Heart right ventricle (tissue), 16 donors: ENCODE measurements around the gene RADIL. TPM values are rescaled to one million over a fixed set of nuclear protein-coding genes. Genes with fewer than 3 reads are reported as not detected.

Experiments
- ATAC-seq, 8 donors: fragments of 200-7000 bp; cut with Tn5 transposase; one replicate each; pipeline ENCODE4 v1.9.1; 2020; ENCODE audit warnings: mild to moderate bottlenecking in 8 of 8, moderate library complexity in 8 of 8, moderate number of reproducible peaks in 1 of 8
- DNase-seq, 2 donors: peaks; one replicate each; pipeline ENCODE4 v3.0.0-alpha.2; 2020
- H3K27ac ChIP-seq, 10 donors: fragments of 200-600 bp; sonication (generic) in 2 of 10; one replicate each; pipeline versions ENCODE4 v1.5.0 to v1.8.0; 2020 to 2022; ENCODE audit warnings: mild to moderate bottlenecking in 3 of 10
- H3K27me3 ChIP-seq, 7 donors: fragments of 200-600 bp; one replicate each; pipeline ENCODE4 v1.8.0; 2021 to 2022; ENCODE audit warnings: mild to moderate bottlenecking in 2 of 7
- H3K36me3 ChIP-seq, 9 donors: fragments of 200-600 bp; sonication (generic) in 1 of 9; one replicate each; pipeline versions ENCODE4 v1.5.0 to v1.8.0; 2020 to 2022; ENCODE audit warnings: mild to moderate bottlenecking in 2 of 9
- H3K4me1 ChIP-seq, 9 donors: fragments of 200-600 bp; sonication (generic) in 1 of 9; one replicate each; pipeline versions ENCODE4 v1.5.0 to v1.8.0; 2020 to 2022; ENCODE audit warnings: mild to moderate bottlenecking in 4 of 9
- H3K4me3 ChIP-seq, 10 donors: fragments of 200-600 bp; sonication (generic) in 2 of 10; one replicate each; pipeline versions ENCODE4 v1.5.0 to v1.8.0; 2020 to 2022; ENCODE audit warnings: mild to moderate bottlenecking in 7 of 10, moderate library complexity in 2 of 10
- H3K9me3 ChIP-seq, 11 donors: fragments of 200-600 bp in 10 of 11; sonication (generic) in 2 of 11; one replicate each; pipeline versions ENCODE4 v1.5.0 to v1.8.0; 2013 to 2022; ENCODE audit warnings: mild to moderate bottlenecking in 2 of 11, control low read depth in 1 of 11, moderate library complexity in 1 of 11
- WGBS, 2 donors: extraction: QIAGEN DNeasy Blood & Tissue Kit; methylation state at CpG; one replicate each; pipeline ENCODE4 v1.1.7; 2013; ENCODE audit warnings: inconsistent platforms in 1 of 2; 5-methylcytosine and 5-hydroxymethylcytosine counted together
- intact Hi-C, 10 donors: fragments of 100-400 bp; cut with DNase I; formaldehyde crosslinking; loops; one replicate each; pipeline versions ENCODE4 v1.11.1 to v1.14.2; 2022
- polyA plus RNA-seq, 2 donors: library from polyadenylated mRNA; stranded (reverse); fragments of 200-250 nt; gene quantifications; one replicate each; pipeline ENCODE4 v1.2.3, GENCODE V29; 2013
- total RNA-seq, 10 donors: library from RNA; stranded (reverse); fragmentation: NEBNext Ultra II Directional in 3 of 10; extraction: Animal tissue kit (Norgen Biotek cat#: 25700) in 3 of 10; gene quantifications; one replicate each; pipeline versions ENCODE4 v1.2.1 to v1.2.4, GENCODE V29; 2021 to 2023
- TF ChIP-seq, protein P1 (sequence below), 9 donors: fragments of 200-600 bp; sonication (generic) in 2 of 9; IDR thresholded peaks; one replicate each; pipeline versions ENCODE4 v1.5.0 to v1.8.0; 2021 to 2022; ENCODE audit warnings: antibody characterized with exemption in 9 of 9, mild to moderate bottlenecking in 5 of 9, moderate library complexity in 1 of 9
- donor health status: Arrhythmogenic right ventricular cardiomyopathy.
- donor health status: ischemic (EF 13 %, LVEDD 7.1; RV severe dilation, severe dysfunction).
- donor health status: healthy with polysubstance abuse.
- donor health status: DM: no; HTN: yes; CAD: no.
- donor health status: DM: no; HTN: no; CAD: no.
- donor health status: ischemic (EF 25% LVEDD 6.9; RV normal size, moderate dysfunction).
- donor health status: ischemic (EF 25% LVEDD 5.7; RV mildly dilated, moderate dysfunction).
- donor health status: healthy.
- donor health status: DM: yes; HTN: yes; CAD: no.
- donor health status: Ischemic cardiomyopathy.
- donor health status: ischemic (EF 35%, LVEDD 5.7; RV mildly dilated, moderate dysfunction).
- donor health status: nonischemic (EF 11% LVEDD 7.7; RV severe dilation, severe dysfunction).
- donor health status: DM: yes; HTN: yes; CAD: no.
- donor health status: PGD.
- donor health status: ischemic (EF 29% LVEDD 5.4; RV normal size, mild dysfunction).
- donor health status: nonischemic (EF 23%, LVEDD 6.1; RV moderate dilation, normal function).

The RADIL gene
- total and polyA plus RNA-seq, 12 donors: 1.2 to 6.6 (median 3.8) TPM

DNA sequence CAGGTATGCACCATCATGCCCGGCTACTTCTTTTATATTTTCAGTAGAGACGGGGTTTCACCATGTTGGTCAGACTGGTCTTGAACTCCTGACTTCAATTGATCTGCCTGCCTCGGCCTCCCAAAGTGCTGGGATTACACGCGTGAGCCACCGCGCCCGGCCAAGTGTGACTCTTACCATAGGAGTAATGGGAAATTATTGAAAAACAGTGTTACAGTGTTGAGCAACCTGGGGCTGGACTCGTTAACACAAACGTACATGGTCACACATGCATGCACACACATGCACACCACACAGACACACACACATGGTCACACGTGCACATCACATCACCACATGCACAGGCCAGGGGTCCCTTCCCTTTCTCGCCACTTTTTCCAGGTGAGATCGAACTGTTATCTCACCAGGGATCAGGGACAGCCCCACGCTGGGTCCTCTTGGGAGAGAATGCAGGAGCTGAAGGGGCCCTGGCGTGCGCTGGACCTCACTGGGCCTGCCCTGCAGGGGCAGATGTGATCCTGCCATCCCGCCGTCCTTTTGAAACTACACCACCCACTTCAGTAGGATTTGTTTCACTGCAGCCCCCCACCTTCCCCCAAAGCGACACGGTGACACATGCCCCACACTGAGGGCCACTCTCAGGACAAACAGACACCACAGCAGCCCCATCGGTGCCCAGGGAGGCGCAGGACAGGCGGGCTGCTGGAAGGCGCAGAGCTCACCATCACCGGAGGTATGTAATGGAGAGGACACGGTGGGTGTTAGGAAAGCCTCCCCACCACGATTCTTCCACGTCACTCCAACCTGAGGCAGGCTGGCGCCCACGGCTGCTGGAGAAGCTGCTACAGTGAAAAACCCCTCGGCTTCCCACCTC, 10.2 kb downstream of the RADIL start:
- Histone ChIP-seq H3K27ac (no peak overlapping the region), H3K36me3 (peaks cover 0 to 35% (median 0%) of the 10 kb centered on the region in 9 donors), H3K9me3 (peaks cover 0 to 18% (median 0%) of the 10 kb centered on the region in 11 donors), H3K4me3 (no peak overlapping the region), H3K4me1 (peaks cover 0 to 18% (median 8%) of the 10 kb centered on the region in 9 donors), H3K27me3 (peaks cover 0 to 28% (median 0%) of the 10 kb centered on the region in 7 donors)
- TF ChIP-seq, protein P1, sequence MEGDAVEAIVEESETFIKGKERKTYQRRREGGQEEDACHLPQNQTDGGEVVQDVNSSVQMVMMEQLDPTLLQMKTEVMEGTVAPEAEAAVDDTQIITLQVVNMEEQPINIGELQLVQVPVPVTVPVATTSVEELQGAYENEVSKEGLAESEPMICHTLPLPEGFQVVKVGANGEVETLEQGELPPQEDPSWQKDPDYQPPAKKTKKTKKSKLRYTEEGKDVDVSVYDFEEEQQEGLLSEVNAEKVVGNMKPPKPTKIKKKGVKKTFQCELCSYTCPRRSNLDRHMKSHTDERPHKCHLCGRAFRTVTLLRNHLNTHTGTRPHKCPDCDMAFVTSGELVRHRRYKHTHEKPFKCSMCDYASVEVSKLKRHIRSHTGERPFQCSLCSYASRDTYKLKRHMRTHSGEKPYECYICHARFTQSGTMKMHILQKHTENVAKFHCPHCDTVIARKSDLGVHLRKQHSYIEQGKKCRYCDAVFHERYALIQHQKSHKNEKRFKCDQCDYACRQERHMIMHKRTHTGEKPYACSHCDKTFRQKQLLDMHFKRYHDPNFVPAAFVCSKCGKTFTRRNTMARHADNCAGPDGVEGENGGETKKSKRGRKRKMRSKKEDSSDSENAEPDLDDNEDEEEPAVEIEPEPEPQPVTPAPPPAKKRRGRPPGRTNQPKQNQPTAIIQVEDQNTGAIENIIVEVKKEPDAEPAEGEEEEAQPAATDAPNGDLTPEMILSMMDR (IDR thresholded peaks at IDR 0.05): no peak
- intact Hi-C loops: loop anchor here in 1 of 10 donors (10.0 kb wide), 1 partner anchor 79 kb away; no protein-coding TSS in a partner anchor
- ATAC-seq (no peak), DNase-seq (no peak)
- 83 to 86% methylated on average over 31 of the region's 31 CpGs for WGBS, 2 donors

DNA sequence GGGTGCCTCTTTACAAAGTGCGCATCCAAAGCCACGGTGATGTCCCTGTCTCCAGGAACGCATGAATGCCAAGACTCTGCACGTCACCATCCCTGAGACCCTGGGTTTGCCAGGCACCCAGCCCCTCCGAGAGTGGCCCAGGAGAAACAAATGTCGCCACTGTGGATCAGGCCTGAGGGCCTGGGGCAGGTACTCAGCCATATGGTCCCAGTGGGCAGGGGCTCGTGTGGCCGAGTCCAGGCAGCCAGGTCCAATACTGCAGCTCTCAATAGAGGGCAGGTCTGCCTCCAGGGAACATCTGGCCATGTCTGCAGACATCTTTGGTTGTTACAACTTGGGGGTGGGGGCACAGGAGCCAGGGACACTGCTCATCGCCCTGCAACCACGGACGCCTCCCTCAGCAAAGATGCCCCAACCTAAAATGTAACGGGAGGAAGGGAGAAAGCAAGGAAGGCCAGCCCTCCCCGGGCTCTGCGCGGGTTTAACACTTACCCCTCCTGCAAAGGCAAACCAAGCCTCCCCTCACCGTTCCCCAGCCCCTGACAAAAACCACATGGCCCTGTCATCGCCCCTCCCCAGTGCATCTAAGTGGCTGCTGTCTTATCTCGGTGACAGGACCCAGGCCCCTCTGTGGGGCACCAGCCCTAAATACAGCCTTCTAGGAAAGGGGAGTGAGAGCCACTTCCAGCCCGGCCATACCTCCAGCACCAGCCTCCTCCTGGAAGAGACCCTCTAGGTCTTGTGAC, 11.4 kb downstream of the RADIL start:
- DNase-seq: peak in 1 of 2 donors; percentile 31
- peaks cover 0 to 25% (median 0%) of the 10 kb centered on the region in 11 donors for H3K9me3 ChIP-seq
- intact Hi-C loops: loop anchor here in 1 of 10 donors (10.0 kb wide), 1 partner anchor 77 kb away; no protein-coding TSS in a partner anchor
- peaks cover 0 to 31% (median 0%) of the 10 kb centered on the region in 9 donors for H3K36me3 ChIP-seq
- H3K4me3 ChIP-seq: no peak overlapping the region
- WGBS, 2 donors: 33 to 49% methylated on average over 19 of the region's 19 CpGs
- H3K27me3 ChIP-seq: peaks cover 0 to 28% (median 0%) of the 10 kb centered on the region in 7 donors
- no peak overlapping the region for H3K27ac ChIP-seq
- peak; percentile 26 to 78 (median 53) for ATAC-seq
- H3K4me1 ChIP-seq: peaks cover 0 to 18% (median 8%) of the 10 kb centered on the region in 9 donors
- TF ChIP-seq, protein P1 (IDR thresholded peaks at IDR 0.05): no peak

DNA sequence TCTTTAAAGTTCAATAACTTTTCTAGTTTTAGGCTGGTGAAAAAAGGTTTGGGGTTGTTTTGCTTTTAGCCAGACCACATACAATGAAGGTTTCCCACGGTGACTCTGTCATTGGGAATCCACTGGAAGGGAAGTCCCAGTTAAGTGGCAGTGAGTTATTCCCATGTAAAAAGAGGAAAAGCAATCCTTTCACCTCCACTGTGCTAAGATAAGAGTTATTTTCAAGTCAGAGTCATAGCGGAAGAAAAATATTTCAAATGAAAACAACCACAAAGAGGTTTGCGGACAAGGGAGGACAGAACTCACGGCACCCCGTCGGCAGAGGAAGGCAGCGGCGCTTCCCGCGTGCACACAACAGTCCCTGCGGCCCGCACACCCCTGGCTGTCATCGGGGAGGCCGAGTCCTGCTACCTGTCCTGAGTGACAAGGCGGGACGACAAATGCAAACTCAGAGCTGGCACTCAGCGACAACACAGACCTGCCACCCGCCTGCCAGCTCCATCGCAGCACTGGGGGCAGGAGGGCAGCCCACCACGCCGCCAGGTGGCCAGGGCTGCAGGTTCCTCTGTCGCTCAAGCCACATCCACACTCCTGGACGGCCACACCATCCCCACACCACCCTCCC, 12.3 kb downstream of the RADIL start:
- peak in 1 of 8 donors; percentile 22 for ATAC-seq

More for the DNA sequence above, 12.3 kb downstream of the RADIL start:
- peaks cover 0 to 18% (median 8%) of the 10 kb centered on the region in 9 donors for H3K4me1 ChIP-seq
- H3K4me3 ChIP-seq: no peak overlapping the region
- WGBS, 2 donors: 39 to 54% methylated on average over 23 of the region's 23 CpGs
- DNase-seq: no peak
- H3K9me3 ChIP-seq: peaks cover 0 to 25% (median 0%) of the 10 kb centered on the region in 11 donors
- H3K27ac ChIP-seq: no peak overlapping the region
- intact Hi-C loops: loop anchor here in 1 of 10 donors (10.0 kb wide), 1 partner anchor 76 kb away; no protein-coding TSS in a partner anchor
- TF ChIP-seq, protein P1 (IDR thresholded peaks at IDR 0.05): no peak
- peaks cover 0 to 28% (median 0%) of the 10 kb centered on the region in 7 donors for H3K27me3 ChIP-seq
- peaks cover 0 to 22% (median 0%) of the 10 kb centered on the region in 9 donors for H3K36me3 ChIP-seq
